ENCODE measurements around the gene LIX1L.
"Not testable (repeated sequence)": the region's sequence is repeated elsewhere in the genome, so short reads cannot be mapped to it uniquely, and the experiment has no call there.

The LIX1L gene

DNA sequence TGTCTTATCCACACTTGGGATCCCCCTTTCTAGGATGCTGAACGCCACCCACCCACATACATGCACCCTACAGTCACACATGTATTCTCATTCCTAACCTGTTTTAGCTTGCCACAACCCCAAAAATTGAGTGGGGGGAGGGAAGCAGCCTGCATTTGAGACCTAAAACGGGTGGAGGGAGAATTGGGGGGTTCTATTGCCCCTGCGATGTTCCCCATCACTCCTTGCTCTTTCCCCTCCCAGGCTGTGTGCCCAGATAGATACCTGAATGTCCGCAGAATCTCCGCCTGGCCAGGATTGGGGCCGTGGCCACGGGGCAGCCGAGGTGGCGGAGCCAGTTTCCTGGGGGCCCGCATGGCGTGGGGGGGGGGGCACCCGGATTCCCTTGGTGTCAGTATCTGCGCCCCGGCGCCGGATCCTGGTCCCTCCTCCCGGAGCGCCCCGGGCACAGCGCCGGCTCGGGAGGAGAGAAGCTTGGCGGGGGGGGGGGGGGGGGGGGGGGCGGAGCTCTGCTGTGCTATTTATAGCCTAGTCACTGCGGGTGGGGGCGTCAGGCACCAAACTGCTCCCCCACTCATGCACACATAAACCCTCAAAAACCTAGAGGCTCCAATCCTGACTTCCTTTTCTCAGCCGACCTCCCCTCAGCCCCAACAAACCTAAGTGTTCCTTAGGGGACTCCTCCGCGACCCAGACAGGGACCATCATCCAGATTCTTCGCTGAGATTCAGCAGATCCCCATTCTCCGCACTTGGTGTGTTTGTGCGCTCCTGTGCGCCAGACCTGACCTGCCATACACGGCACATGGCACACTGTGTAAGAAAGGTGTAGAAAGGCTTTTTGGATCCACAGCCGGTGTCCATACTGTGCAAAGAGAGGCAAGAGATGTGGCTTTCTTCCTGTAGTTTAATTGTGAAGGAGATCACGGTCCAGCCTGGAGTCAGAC, 4.6 kb upstream of the LIX1L start:
- no peak for DNase-seq

DNA sequence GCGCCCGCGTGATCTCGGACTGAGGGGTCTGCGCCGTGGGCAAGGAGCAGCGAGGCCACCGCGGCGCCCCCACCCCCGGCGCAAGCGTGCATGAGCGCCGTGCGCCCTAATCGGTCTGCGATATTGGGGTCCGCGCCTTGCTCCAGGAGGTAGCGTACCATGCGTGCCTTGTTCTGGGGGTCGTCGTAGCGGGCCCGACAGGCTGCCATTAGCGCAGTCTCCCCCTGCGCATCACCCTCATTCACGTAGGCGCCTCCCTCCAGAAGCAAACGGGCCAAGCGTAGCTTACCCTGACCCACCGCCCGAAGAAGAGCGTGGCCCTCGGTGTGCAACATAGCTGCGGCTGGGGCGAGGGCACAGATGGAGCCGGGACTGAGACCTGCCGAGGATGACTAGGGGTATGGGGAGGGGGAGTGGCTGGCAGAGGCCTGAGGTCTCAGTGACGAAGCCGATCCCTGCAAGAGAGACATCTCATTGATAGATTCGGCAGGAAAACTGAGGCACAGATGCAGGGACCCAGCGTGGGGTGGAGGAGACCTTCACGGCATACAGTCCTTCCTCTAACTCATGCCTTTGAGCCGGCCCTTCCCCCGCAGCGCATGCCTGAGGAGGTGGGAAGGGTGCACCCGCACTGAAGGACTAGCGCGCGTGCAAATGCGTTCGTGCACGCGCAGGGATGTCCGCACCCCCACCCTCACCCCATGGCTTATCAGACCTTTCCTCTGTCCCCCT, 3.8 kb upstream of the LIX1L start:
- DNase-seq, result no peak

DNA sequence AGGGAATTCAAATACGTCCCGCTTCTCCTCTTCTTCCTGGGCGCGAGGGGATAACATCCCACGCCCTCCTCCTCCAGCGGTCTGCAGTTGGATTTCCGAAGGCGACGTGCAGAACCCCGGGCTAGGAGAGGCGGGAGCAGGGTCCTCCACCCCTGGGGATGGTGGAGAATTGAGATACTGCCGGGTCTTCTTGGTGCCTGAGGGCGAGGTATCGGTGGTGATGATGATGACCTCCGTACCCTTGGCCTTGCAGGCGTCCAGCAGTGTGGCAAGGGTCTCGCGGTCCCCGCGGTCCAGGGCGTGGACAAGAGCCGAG, 3.2 kb upstream of the LIX1L start:
- no peak for DNase-seq

DNA sequence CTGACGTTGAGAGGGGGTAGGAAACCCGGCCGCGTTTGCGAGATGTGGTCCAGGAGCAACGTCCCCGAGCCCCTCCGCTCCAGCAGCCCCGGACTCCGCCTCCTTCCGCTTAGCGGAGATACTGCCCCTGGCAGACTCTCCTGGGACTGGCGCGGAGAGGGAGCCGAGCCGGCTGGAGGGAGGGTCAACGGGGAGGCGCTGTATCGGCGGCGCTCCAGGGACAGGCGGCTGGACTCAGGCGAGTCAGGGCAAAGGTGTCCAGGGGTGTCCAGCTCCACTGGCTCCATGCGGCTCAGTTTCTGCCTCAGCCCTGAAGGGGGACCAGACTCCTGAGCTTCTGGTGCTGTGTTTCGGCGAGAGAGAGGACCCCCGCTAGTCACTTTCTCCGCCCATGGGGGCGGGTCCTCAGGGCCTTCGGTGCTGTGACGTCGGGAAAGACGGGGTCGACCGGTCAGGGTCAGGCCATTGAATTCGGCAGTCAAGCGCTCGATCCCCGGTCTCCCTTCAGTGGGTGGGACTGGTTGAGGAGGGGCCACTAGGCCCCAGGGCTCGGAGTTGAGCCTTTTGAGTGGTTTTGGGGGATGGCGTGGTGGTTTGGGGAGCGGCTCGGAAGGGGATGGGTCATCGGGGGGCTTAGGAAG, 2.8 kb upstream of the LIX1L start:
- peak; percentile 61 for DNase-seq

DNA sequence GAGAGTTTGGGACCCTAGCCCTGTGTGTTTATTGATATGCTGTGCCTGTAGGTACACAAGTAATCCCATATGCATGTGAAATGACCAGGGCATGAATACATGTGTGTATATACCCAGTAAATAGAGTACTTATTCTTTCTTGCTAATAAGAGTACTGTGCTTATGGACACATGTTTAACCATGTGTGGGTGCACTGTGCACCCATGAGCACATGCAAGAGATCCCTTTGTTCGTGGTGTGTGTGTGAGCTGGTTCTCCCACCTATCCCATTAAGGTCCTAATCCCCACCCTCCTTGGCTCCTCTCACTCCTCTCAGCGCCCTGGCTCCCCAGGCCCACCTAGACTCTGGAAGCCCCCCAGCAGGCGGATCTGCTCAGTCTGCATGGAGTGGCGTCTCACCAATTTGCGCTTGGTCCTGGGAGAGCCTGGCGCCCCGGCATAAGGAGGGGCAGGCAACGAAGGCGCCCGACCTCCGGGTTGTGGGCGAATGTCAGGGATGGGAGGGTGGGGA, 2.2 kb upstream of the LIX1L start:
- DNase-seq, result no peak

DNA sequence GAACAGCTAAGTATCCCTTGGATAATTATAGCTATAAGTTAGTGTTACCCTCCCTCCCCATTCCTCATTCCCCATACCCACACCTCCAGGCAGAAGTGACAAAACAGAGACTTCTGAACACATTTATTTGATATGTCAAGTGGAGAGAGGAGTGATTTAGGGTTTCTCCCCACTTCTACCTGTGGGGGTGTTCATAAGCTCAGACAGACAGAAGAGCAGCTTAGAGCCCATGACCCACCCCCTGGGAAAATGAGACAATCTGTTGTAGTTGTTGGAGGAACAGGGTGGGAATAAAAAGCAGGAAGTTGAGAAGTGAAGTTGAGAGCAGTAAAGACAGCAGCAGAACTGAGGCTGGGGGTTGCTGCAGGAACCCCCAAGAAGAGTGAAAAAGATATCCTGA, 1.5 kb upstream of the LIX1L start:
- no peak for DNase-seq

DNA sequence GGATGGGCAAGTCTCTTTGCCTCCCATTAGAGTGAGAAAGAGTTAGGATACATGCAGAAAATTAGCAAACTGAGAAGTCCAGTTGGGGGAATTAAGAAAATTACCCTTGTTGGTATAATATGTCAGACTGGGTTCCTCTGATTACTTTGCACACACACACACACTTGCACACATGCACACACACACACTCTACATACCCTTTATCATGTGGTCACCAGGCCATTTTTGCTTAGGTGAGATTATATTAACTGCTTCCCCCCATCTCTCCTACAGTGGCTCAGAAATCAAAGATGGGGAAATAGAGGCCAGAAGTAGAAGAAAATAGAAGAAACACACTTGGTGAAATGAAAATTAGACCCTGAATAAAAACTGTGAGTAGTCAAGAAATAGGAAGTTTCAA, 917 bp upstream of the LIX1L start:
- no peak for DNase-seq

DNA sequence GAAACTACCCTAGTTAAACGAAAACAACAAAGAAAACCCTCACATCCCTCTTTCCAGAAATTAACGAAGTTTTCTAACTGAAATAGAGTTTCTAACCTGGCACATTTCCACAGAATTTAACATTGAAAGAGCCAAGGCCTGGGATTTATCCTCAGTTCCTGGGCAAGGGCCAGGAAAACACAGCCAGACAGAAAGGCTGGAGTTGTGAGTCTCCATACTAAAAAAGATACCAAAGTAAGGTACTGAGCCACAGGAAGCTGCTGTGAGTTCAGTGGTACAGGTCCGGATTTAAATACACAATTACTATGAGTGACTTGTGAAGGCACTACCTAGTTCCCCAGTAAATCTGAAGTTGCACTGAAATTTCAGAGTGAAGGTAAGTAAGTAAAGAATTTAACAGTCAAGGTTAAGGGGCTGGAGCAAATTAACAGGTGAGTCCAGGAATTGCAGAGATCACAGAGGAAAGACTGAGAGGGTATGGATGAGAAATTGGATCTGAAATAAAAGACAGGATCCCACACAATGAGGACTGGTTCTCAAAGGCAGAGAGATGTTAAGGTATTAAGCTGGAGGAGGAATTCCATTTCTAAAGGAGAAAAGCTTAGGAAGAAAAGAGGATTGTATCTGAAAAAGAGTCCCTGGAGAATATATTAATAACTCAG, 905 bp downstream of the LIX1L start:
- DNase-seq, result no peak

DNA sequence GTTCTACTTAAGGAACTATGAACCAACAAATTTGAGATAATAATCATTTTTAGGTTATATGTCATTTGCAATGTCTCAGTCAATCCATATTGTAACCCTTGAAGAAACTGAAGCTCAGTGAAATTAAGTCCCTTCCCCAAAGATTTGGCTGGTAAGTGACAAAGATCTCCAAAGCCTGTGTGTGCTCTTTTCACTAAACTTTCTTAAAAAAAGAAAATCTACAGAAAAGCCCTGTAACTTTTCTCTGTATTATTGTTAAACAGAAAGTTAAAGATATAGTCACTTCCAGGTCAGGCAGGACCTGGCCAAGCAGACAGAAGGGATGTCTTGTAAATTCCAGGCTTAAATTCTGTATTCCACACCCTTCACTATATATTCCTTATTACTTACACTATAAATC, 1.5 kb downstream of the LIX1L start:
- DNase-seq, result no peak

DNA sequence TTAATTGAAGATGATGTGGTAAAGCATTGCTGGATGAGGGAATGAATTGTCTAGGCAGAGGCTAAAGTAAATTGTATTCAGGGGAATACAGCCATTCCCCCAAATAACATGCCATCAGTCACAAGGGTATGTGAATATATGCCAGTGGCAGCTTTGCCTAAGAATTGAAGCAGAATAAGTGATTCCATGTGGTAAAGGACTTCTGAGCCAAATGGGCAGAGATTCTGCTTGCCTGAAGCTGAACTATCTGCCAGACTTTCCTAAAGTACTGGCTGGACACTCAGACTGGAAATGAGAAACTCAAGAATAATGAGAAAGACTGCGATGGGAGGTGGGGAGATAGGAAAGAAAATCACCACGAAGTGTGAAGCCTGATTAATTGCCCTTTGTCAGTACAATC, 2.4 kb downstream of the LIX1L start:
- no peak for DNase-seq

DNA sequence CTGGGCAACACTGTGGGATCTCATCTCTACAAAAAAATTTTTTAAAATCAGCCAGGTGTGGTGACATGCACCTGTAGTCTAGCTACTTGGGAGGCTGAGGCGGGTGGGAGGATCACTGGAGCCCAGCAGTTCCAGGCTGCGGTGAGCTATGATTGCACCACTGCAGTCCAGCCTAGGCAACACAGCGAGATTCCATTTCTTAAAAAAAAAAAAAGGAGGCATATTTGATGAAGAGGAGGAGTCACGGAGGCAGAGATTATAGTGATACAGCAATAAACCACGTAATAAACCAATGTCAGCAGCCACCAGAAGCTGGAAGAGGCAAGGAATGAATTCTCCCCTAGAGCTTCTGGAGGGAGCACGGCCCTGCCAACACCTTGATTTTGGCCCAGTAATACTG, 4.0 kb downstream of the LIX1L start:
- no peak for DNase-seq

DNA sequence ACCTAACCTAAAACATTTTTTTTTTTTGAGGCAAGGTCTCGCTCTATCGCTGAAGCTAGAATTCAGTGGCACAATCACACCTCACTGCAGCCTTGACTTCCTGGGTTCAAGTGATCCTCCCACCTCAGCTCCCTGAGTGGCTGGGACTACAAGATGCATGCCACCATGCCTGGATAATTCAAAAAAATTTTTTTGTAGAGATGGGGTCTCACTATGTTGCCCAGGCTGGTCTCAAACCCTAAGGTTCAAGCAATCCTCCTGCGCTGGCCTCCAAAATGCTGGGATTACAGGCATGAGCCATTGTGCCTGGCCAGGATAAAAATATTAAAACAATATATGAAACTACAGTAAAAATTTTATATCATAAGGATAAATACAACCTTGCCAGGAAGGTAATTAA, 4.9 kb downstream of the LIX1L start:
- no peak for DNase-seq

DNA sequence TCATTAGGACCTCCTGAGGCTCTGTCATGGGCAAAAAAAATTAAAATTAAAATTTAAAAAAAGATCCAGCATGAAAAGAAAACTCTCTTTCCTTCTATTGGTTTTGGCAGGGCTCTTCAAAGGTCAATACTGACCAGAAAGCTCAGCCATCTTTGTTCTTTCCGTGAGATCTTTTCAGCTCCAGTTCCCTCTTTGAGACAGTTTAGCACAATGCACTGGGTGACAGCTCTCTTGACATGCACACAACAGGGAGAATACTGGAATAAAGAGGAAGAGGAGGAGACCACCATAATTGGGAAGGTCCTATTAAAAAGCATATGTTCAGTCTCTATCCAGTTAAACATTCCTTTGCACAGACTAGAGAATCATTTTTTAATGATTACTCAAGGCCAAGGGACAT, 6.3 kb downstream of the LIX1L start:
- DNase-seq, result no peak

DNA sequence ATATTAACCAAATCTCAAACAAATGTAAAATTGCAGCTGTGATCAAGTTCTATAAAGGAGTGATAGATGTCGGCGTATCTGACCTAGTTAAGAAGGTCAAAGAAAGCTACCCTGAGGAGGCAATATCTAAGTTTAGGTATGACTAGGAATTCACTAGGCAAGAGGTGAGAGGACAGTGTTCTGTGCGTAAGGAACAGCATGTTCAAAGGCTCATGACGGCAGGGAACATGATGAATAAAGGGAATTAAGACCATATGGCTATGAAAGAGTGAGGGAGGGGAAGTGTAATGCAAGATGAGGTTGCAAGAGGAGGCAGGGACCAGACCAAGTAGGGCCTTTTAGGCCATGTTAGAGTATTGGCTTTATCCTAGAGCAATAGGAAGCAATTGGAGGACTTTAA, 8.6 kb downstream of the LIX1L start:
- DNase-seq, result no peak

DNA sequence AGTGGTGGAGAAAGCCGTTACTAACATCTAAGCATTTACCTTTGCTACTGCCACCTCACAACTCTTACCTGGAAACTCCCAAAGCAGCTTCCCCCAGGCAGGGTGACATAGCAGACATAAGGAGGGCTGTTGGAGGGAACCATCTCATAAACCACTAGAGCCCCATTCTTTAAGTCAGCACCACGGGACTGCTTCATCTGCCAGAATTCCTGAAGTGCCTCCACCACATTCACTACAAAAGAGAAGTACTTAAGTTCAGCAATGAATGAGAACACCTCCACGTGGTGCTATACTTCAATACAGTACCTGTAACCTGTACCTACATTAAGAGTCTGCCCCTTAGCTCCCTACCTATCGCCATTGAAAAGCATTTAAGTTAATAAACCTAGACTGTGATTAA, 10.3 kb downstream of the LIX1L start:
- DNase-seq, result no peak

DNA sequence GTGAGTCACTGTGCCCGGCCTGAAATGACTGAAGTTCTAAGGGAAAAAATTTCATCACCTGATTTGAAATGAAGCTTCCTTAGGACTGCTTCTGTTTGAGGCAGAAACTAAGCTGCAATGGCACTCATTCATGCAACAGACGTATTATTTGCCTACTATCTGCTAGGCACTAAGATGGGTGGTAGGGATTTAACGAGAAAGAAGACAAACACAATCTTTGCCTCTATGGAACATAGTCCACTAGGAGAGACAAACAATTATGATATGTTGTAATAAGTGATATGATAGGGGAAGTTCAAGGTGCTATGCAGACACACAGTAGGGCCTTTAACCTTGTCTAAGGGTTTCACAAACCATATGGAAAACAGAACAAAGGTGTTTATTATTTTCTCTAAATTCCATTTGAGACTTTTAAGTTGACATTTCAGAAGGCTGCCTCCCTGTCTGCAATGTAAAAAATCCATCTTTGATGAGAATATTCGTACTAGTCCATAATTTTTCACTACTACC, 11.3 kb downstream of the LIX1L start:
- no peak for DNase-seq

DNA sequence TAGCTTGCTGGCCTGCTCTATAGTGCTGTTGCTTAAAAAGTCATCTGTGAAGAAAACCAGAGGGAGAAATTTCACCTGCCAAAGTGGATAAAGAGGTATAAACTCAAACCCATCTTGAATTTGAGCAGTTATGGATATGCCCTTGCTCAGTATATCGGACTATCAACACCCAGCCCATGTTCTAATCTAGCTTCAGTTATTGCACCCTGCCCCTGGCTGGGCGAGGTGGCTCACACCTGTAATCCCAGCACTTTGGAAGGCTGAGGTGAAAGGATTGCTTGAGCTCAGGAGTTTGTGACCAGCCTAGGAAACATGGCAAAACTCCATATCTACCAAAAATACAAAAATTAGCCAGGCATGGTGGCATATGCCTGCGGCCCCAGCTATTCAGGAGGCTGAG, 13.3 kb downstream of the LIX1L start:
- DNase-seq, result no peak

DNA sequence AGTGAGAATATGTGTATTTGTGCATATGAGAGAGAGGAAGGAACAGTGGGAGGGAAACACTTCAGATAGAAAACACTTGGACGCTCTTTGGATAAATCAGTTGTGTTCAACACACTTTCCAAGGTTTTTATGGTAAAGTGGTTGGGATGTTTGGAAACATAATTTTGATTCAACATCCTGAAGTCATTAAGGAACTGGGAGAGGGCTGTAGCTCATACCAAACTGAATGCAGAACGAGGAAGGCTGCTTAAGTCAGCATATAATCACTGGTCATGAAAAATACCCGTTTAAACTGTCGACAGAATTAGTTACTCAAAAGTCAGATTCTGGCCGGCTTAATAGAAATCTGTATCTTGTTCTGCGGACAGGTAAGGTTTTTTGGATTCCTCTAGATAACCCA, 14.9 kb downstream of the LIX1L start:
- no peak for DNase-seq

DNA sequence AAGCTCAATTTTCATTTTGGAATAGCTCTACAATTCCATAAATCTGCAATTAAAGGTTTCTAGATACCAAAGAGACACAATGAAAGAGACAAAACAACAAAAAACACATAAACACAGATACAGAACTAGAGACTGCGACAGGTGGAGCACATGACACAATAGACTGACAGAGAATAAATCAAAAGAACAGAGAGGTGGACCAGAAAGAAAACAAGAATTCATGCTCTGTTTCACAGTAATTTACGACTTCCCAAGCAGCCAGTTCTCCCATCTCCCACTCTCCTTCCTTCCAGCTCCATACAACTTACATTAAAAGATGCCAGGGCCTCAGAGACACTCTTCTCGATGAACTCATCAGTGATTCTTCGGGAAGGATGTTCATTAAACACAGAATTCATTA, 15.4 kb downstream of the LIX1L start:
- DNase-seq, result no peak

DNA sequence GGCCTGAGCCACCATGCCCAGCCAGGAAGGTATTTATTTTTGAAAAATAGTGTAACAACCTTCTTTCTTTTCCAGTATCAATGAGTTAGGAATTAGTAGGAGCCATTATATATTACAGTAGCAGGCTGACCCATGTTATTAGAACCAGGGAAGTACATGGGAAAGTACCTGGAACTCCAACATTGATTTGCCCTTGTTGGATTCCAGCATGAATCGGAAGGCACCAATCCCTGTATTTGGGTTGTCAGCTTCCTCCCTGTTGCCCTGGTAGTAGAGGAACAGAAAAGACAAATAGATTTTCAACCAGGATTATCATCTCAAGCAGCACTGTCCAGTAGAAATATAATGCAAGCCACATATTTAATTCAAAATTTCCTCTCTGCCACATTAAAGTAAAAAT, 20.4 kb downstream of the LIX1L start:
- no peak for DNase-seq

DNA sequence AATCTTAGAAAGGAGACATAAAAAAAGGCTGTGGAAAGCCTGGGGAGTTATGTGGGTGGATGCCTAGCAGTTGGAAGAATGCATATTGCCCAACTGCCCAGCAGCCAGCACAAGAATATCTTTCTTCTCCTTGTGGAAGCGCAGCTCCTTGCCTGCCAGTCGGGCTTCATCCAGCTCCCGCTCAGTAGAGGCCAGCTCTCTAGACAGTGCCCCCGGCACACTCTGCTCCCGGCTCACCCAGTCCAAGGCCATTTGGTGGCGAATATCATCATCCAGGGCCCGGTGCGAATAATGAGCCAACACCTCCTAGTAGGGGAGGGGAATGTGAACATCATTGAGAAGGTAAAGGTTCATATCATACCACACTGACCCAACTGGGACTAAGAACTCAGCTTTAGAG, 21.6 kb downstream of the LIX1L start:
- DNase-seq, result no peak

DNA sequence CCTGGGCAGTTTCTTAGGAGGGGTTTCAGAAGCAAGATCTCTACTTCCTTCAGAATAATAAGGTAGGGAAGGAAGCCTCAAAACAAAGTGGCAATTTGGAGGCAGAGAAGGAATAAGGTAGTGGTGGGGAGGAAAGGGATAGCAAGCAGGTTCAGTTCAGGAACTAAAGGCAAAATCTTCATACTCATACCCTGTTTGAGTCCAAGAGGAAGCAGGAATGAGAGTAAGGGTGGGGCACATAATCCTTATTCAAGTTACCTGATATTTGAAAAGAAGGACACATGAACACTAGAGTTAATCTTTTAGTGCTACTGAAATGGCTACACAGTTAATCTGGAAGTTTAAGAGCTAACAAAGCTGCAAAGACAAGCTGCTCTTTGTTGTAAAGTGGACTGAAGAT, 22.1 kb downstream of the LIX1L start:
- no peak for DNase-seq

DNA sequence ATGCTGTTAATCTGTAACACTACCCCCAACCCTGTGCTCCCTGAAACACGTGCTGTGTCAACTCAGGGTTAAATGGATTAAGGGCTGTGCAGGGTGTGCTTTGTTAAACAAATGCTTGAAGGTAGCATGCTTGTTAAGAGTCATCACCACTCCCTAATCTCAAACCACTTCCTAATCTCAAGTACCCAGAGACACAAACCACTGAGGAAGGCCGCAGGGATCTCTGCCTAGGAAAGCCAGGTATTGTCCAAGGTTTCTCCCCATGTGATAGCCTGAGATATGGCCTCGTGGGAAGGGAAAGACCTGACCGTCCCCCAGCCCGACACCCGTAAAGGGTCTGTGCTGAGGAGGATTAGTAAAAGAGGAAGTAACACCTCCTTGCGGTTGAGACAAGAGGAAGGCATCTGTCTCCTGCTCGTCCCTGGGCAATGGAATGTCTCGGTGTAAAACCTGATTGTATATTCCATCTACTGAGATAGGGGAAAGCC, 25.3 kb downstream of the LIX1L start:
- DNase-seq, result not testable (repeated sequence)
